PFSK-1 (cell line): ENCODE measurements around the gene LOXHD1.

Experiments used
- POLR2AphosphoS5 ChIP-seq: IDR thresholded peaks from 2 replicates; pipeline ENCODE4 v1.6.1; 2012; ENCODE audit warnings: low read depth, mild to moderate bottlenecking, control low read depth, low read length, moderate library complexity
- REST ChIP-seq, 2 experiments: IDR thresholded peaks; 2 replicates each; pipeline versions ENCODE4 v1.6.1 to v1.8.0; 2011 to 2012; ENCODE audit warnings: low read depth in 2 of 2, low read length in 2 of 2, control low read depth in 1 of 2, inconsistent platforms in 1 of 2, mild to moderate bottlenecking in 1 of 2, moderate library complexity in 1 of 2; ENCODE audit not compliant: insufficient read depth in 1 of 2

GRCh38 chr18:46650681-46651080, 6.3 kb downstream of the LOXHD1 start:
- TF ChIP-seq POLR2AphosphoS5 = no peak
- no peak for TF ChIP-seq REST (IDR thresholded peaks at IDR 0.05; ENCODE audit: insufficient read depth in 1 of 2, low read depth in 2 of 2, low read length in 2 of 2)
